ENCODE measurements around the gene MAD1L1. TPM values are rescaled to one million over a fixed set of nuclear protein-coding genes. Genes with fewer than 3 reads are reported as not detected.

MAD1L1 gene
- total RNA-seq, 2 donors from 2014 or later, result 18.9 to 24.9 TPM

- ATAC-seq (no peak), DNase-seq (peak; percentile 3)
- intact Hi-C loops (cut with DNase I), result no loop called here
Observed at GRCh38 chr7:2029211-2029905, 203.4 kb downstream of the MAD1L1 start.

GRCh38 chr7:2028733-2029132 lies 204.0 kb downstream of the MAD1L1 start:
- DNase-seq (peak; percentile 2), ATAC-seq (no peak)
- intact Hi-C loops (cut with DNase I), result no loop called here

GRCh38 chr7:2025188-2025587 lies 207.6 kb downstream of the MAD1L1 start:
- no peak for DNase-seq
- intact Hi-C loops (cut with DNase I), result no loop called here
- ATAC-seq, result no peak

GRCh38 chr7:2024567-2024918 lies 208.2 kb downstream of the MAD1L1 start:
- intact Hi-C loops (cut with DNase I), result no loop called here
- ATAC-seq (no peak), DNase-seq (peak; percentile 13)

- ATAC-seq (no peak), DNase-seq (peak; percentile 18)
- intact Hi-C loops (cut with DNase I), result no loop called here
Observed at GRCh38 chr7:2023877-2024566, 208.7 kb downstream of the MAD1L1 start.

- no peak for ATAC-seq
- DNase-seq, result no peak
- intact Hi-C loops (cut with DNase I), result no loop called here
Observed at GRCh38 chr7:2022737-2023250, 210.0 kb downstream of the MAD1L1 start.

- no peak for ATAC-seq
- peak; percentile 9 for DNase-seq
- intact Hi-C loops (cut with DNase I), result no loop called here
Observed at GRCh38 chr7:2022021-2022409, 210.7 kb downstream of the MAD1L1 start.

- ATAC-seq (peak; percentile 84 to 87), DNase-seq (peak; percentile 84)
- intact Hi-C loops (cut with DNase I), result no loop called here
Observed at GRCh38 chr7:2019711-2020511, 212.8 kb downstream of the MAD1L1 start.

- ATAC-seq (no peak), DNase-seq (no peak)
- intact Hi-C loops (cut with DNase I), result no loop called here
Observed at GRCh38 chr7:2019461-2019710, 213.4 kb downstream of the MAD1L1 start.

- intact Hi-C loops (cut with DNase I), result no loop called here
Observed at GRCh38 chr7:2018569-2019460, 213.9 kb downstream of the MAD1L1 start.

GRCh38 chr7:2017914-2018568 lies 214.7 kb downstream of the MAD1L1 start:
- ATAC-seq (no peak), DNase-seq (peak; percentile 19)
- intact Hi-C loops (cut with DNase I), result no loop called here

More at GRCh38 chr7:2018569-2019460, 213.9 kb downstream of the MAD1L1 start:
- DNase-seq, result peak; percentile 56
- peak; percentile 51 to 74 for ATAC-seq

- DNase-seq, result peak; percentile 11
- no peak for ATAC-seq
- intact Hi-C loops (cut with DNase I), result no loop called here
Observed at GRCh38 chr7:2017481-2017891, 215.3 kb downstream of the MAD1L1 start.

GRCh38 chr7:2016761-2017480 lies 215.8 kb downstream of the MAD1L1 start:
- ATAC-seq (no peak), DNase-seq (peak; percentile 13)

GRCh38 chr7:2016021-2016631 lies 216.6 kb downstream of the MAD1L1 start:
- intact Hi-C loops (cut with DNase I), result no loop called here
- ATAC-seq, result no peak
- peak; percentile 16 for DNase-seq

More at GRCh38 chr7:2016761-2017480, 215.8 kb downstream of the MAD1L1 start:
- intact Hi-C loops (cut with DNase I), result no loop called here

GRCh38 chr7:2015251-2015871 lies 217.4 kb downstream of the MAD1L1 start:
- ATAC-seq, result no peak
- intact Hi-C loops (cut with DNase I), result no loop called here
- DNase-seq, result peak; percentile 15

- intact Hi-C loops (cut with DNase I), result no loop called here
- DNase-seq (peak; percentile 19), ATAC-seq (no peak)
Observed at GRCh38 chr7:2014391-2015241, 218.1 kb downstream of the MAD1L1 start.
